IPS-20b (cell line): ENCODE data around the gene GSKIP.
"Not testable (repeated sequence)": the region's sequence is repeated elsewhere in the genome, so short reads cannot be mapped to it uniquely, and the experiment has no call there.

Source experiments
- H3K27ac ChIP-seq: one replicate; pipeline ENCODE4 v1.5.1; 2013; ENCODE audit warnings: low read length
- H3K27me3 ChIP-seq: 2 replicates; pipeline ENCODE4 v1.6.1; 2013; ENCODE audit warnings: mild to moderate bottlenecking, low read length, inconsistent platforms; ENCODE audit not compliant: insufficient read depth
- H3K36me3 ChIP-seq: 2 replicates; pipeline ENCODE4 v1.6.1; 2013; ENCODE audit warnings: low read depth, mild to moderate bottlenecking, inconsistent platforms, low read length, moderate library complexity; ENCODE audit not compliant: insufficient read depth
- H3K4me1 ChIP-seq: 2 replicates; pipeline ENCODE4 v1.6.1; 2013; ENCODE audit warnings: mild to moderate bottlenecking, control low read depth, inconsistent platforms, low read length, moderate library complexity; ENCODE audit not compliant: insufficient read depth
- H3K4me3 ChIP-seq: 2 replicates; pipeline ENCODE4 v1.5.1; 2013; ENCODE audit warnings: mild to moderate bottlenecking, low read length, inconsistent platforms
- H3K9ac ChIP-seq: 2 replicates; pipeline ENCODE4 v1.6.1; 2013; ENCODE audit warnings: low read depth, mild to moderate bottlenecking, inconsistent platforms, low read length, moderate library complexity
- H3K9me3 ChIP-seq: 2 replicates; pipeline ENCODE4 v1.6.1; 2013; ENCODE audit warnings: mild to moderate bottlenecking, low read depth, low read length, inconsistent platforms; ENCODE audit not compliant: insufficient read depth

GSKIP gene, protein sequence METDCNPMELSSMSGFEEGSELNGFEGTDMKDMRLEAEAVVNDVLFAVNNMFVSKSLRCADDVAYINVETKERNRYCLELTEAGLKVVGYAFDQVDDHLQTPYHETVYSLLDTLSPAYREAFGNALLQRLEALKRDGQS

DNA sequence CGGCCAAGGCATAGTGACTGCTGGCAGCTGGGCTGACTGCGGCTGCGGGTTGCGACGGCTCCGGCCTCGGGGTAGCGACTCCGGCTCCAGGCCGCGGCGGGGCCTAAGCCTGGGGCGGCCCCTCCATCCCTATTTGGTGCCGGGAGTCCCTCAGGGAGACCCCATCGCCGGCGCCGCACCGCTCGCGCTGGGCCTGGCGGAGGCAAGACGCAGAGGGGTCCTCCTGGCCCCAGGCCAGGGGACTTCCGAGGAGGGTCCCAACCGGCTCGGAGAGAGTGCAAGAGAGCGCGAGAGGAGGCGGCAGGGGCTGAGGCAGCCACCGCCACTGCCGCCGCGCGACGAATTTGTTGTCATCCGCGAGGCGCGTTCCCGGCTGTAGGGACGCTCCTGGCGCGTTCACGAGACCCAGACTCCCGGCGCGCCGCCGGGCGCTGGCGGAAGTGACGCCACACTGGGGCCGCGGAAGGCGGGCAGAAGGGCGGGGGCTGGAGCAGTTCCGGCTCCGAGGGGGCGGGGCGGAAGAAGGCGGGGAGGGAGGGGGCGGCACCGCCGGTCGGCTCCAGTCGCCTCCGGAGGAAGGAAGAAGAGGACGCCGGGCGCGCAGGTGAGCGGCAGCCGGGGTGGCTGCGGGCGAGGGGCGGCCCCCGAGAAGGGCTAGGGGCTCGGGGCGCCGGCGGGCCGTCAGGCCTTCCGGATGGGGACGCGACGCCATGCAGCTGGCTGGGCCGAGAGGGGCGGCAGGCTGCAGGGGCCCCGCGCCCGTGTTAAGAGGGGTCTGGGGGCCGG is at the start of gene GSKIP, which contains the start of gene ATG2B:
Gene GSKIP (plus strand): TSS at position 562 of the 786 bp plus-strand sequence. CDS start 18,722 bp downstream, outside the sequence.
Gene ATG2B (minus strand): TSS at position 377 of the 786 bp plus-strand sequence. CDS start 365 bp downstream, at position 12.
- Histone ChIP-seq H3K27me3 (no peaks in the 10 kb centered on the region), H3K27ac (no peak within 1 kb of the TSS), H3K36me3 (no peaks in the 10 kb centered on the region), H3K4me3 (peak within 1 kb of the TSS; percentile 96), H3K9ac (peak within 1 kb of the TSS; percentile 86), H3K4me1 (peaks cover 15% of the 10 kb centered on the region), H3K9me3 (no peaks in the 10 kb centered on the region)

DNA sequence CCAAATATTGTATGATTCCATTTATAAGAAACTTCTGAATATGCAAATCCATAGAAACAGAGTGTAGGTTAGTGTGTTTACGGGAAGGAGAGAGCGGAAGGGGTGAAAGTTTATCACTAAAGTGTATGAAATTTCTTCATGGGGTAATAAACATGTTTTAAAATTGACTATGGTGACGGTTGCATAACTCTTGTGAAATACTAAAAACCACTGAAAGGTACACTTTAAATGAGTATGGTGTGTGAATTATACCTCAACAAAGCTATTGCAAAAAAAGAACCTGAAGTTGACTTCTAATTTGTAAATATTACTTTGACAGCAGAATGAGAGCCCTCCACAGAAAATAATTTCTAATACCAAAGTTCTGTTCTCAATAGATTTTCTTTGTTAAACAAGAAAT is 47.2 kb upstream of the GSKIP start:
- H3K9me3 ChIP-seq = no peaks in the 10 kb centered on the region
- H3K36me3 ChIP-seq = peaks cover 34% of the 10 kb centered on the region
- no peak overlapping the region for H3K9ac ChIP-seq

DNA sequence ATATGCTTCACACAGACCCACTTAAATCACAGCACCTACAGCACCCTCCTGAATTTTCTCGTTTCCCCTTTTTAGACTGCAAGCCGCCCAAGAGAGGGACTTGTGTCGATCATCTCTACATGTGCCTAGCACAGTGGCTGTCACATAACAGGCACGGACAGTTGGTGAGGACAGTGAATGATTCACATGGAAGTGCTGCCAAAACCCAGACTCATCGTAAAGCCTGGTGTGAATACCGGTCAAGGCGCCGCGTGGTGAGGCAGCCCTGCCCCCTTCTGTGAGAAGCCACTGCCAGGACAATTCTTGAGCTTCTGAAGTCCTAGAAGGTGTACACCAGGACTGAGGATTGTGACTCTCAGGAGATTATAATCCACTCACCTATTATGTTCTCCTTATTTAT is 44.5 kb upstream of the GSKIP start:
- Histone ChIP-seq H3K4me1 (no peaks in the 10 kb centered on the region), H3K27ac (no peak overlapping the region), H3K9me3 (no peaks in the 10 kb centered on the region), H3K4me3 (no peak overlapping the region), H3K27me3 (no peaks in the 10 kb centered on the region), H3K36me3 (peaks cover 33% of the 10 kb centered on the region), H3K9ac (no peak overlapping the region)

More for the DNA sequence above, 47.2 kb upstream of the GSKIP start:
- Histone ChIP-seq H3K27ac (no peak overlapping the region), H3K27me3 (no peaks in the 10 kb centered on the region), H3K4me3 (no peak overlapping the region), H3K4me1 (no peaks in the 10 kb centered on the region)

DNA sequence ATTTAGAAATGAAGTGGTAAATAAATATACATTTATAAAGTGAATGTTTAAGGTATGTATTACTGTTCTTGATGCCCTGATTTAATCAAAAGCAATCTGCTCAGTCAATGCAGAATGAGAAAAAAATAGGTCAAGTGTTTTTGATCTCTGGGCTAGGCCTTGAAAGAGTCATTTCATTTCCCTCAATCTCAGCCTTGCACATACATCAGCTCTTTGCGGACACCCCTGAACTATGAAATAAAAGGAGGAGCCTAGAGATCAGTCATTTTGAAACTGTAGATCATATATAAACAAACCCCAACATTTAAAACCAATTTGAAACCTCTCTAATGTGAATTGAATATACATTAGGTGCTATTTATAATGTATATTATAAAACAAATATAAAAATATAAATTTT is 42.7 kb upstream of the GSKIP start:
- H3K9ac ChIP-seq = no peak overlapping the region
- no peaks in the 10 kb centered on the region; the same call in 1 of the 2 replicates for H3K4me1 ChIP-seq
- H3K27ac ChIP-seq = no peak overlapping the region
- H3K4me3 ChIP-seq = no peak overlapping the region
- no peaks in the 10 kb centered on the region for H3K9me3 ChIP-seq
- H3K36me3 ChIP-seq = peaks cover 40% of the 10 kb centered on the region
- H3K27me3 ChIP-seq = no peaks in the 10 kb centered on the region

DNA sequence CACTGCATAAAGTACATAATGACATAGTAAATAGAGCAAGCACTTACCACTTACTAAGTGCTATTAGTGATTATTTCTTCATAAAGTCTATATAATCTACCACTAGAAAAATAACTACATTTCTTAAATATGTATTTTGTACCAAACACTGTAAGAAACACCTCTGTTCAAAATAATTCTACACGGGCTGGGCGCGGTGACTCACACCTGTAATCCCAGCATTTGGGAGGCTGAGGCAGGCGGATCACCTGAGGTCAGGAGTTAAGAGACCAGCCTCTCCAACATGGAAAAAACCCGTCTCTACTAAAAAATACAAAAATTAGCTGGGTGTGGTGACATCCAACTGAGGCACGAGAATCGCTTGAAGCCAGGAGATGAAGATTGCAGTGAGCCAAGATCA is 39.1 kb upstream of the GSKIP start:
- H3K4me3 ChIP-seq = no peak overlapping the region
- H3K4me1 ChIP-seq = peaks cover under 1% of the 10 kb centered on the region; the same call in 1 of the 2 replicates
- no peak overlapping the region for H3K9ac ChIP-seq
- no peaks in the 10 kb centered on the region for H3K27me3 ChIP-seq
- H3K27ac ChIP-seq = no peak overlapping the region
- H3K36me3 ChIP-seq = peaks cover 35% of the 10 kb centered on the region
- no peaks in the 10 kb centered on the region for H3K9me3 ChIP-seq

DNA sequence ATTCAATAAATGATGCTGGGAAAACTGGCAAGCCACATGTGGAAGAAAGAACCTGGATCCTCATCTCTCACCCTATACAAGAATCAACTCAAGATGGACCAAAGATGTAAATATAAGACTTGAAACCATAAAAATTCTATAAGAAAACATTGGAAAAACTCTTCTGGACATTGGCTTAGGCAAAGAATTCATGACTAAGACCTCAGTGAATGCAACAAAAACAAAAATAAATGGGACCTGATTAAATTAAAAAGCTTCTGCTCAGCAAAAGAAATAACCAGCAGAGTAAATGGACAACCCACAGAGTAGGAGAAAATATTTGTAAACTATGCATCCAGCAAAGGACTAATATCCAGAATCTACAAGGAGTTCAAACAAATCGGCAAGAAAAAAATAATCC is 24.8 kb upstream of the GSKIP start:
- H3K4me1 ChIP-seq = peaks cover 3% of the 10 kb centered on the region; the same call in 1 of the 2 replicates
- H3K27me3 ChIP-seq = no peaks in the 10 kb centered on the region
- no peaks in the 10 kb centered on the region for H3K9me3 ChIP-seq
- peaks cover 22% of the 10 kb centered on the region; the same call in 1 of the 2 replicates for H3K36me3 ChIP-seq
- H3K9ac ChIP-seq = no peak overlapping the region
- no peak overlapping the region for H3K27ac ChIP-seq
- no peak overlapping the region for H3K4me3 ChIP-seq

DNA sequence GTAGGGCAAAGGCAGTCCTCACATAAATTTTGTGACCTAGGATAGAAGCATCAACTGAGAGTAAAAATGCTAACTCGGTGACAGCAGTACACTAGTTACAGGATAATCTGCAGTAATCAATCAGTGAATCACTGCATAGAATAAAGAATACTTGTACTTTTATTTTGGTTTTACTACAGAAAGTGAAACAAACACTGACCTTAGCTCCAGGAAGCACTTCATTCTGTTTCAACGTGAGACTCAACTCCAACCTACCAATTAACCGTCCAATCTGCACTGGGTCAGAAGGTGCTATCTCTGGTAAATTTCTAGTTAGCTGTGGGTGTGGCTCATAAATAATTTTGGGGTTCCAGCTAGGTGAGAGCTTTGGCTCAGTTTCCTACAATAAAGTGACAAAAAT is 22.0 kb upstream of the GSKIP start:
- no peaks in the 10 kb centered on the region for H3K27me3 ChIP-seq
- H3K36me3 ChIP-seq = peaks cover 22% of the 10 kb centered on the region; the same call in 1 of the 2 replicates

DNA sequence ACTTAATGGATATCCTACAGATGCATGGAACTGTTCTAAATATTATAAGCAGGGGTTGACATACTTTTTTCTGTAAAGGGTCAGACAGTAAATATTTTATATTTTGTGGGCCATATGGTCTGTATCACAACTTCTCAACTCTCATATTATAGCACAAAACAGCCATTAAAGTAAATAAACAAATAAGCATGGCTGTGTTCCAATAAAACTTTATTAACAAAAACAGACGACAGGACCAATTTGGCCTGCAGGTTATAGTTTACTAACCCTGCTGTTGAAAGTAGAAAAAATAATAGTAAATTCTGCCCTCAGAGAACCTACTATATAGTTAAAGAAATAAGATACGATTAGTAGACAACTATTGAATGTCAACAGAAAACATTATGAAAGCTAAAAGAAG is 17.7 kb upstream of the GSKIP start:
- no peaks in the 10 kb centered on the region for H3K27me3 ChIP-seq
- H3K4me1 ChIP-seq = peaks cover 18% of the 10 kb centered on the region; the same call in 1 of the 2 replicates
- no peak overlapping the region for H3K4me3 ChIP-seq
- no peak overlapping the region for H3K9ac ChIP-seq
- H3K9me3 ChIP-seq = no peaks in the 10 kb centered on the region
- H3K27ac ChIP-seq = no peak overlapping the region
- peaks cover 5% of the 10 kb centered on the region; the same call in 1 of the 2 replicates for H3K36me3 ChIP-seq

More for the DNA sequence above, 22.0 kb upstream of the GSKIP start:
- no peaks in the 10 kb centered on the region for H3K9me3 ChIP-seq
- H3K27ac ChIP-seq = no peak overlapping the region
- H3K4me1 ChIP-seq = no peaks in the 10 kb centered on the region
- no peak overlapping the region for H3K4me3 ChIP-seq
- H3K9ac ChIP-seq = no peak overlapping the region

DNA sequence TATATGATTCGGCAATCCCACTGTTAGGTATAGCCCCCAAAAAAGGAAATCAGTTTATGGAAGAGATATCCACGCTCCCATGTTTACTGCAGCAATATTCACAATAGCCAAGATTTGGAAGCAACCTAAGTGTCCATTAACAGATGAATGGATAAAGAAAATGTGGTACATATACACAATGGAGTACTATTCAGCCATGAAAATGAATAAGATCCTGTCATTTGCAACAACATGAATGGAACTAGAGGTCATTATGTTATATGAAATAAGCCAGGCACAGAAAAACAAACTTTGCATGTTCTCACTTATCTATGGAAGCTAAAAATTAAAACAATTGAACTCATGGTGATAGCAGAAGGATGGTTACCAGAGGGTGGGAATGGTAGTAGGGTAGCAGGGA is 15.4 kb upstream of the GSKIP start:
- H3K4me3 ChIP-seq, H3K36me3 ChIP-seq, H3K9me3 ChIP-seq, H3K9ac ChIP-seq, H3K27ac ChIP-seq, H3K27me3 ChIP-seq: not testable (repeated sequence)
- H3K4me1 ChIP-seq = peaks cover 18% of the 10 kb centered on the region; the same call in 1 of the 2 replicates

DNA sequence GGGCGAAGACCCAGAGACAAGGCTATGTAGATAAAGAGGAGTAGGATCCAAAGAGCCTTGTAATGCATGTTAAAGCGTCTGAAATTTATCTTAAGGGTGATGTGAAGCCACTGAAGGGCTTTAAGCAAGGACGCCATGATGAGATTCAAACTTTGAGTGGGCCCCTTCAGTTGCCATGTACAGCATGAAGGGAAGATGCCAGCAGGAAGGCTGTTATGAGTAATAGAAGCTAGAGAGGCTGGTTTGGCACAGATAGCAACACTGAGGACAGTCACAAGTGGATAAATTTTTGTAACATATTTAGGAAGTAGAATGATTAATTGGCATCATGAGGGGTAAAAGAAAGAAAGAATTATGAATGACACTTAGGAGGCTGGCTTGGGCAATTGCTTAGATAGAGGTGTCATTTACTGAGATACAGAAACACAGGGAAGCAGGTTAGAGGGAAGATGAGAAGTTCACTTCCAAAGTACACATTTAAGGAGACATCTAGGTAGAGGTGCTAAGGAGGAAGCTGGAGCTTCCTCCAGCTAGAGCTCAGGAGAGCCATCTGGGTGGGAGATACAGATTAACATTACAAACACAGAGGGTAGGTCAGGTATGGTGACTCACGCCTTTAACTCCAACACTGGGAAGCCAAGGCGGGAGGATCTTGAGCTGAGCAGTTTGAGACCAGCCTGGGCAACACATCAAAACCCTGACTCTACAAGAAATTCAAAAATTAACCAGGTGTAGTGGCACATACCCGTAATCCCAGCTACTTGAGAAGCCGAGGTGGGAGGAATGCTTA is 13.8 kb upstream of the GSKIP start:
- H3K4me3 ChIP-seq = no peak overlapping the region
- peaks cover 18% of the 10 kb centered on the region; the same call in 1 of the 2 replicates for H3K4me1 ChIP-seq
- no peaks in the 10 kb centered on the region for H3K9me3 ChIP-seq
- H3K9ac ChIP-seq = no peak overlapping the region
- H3K36me3 ChIP-seq = no peaks in the 10 kb centered on the region
- H3K27ac ChIP-seq = no peak overlapping the region
- no peaks in the 10 kb centered on the region for H3K27me3 ChIP-seq

DNA sequence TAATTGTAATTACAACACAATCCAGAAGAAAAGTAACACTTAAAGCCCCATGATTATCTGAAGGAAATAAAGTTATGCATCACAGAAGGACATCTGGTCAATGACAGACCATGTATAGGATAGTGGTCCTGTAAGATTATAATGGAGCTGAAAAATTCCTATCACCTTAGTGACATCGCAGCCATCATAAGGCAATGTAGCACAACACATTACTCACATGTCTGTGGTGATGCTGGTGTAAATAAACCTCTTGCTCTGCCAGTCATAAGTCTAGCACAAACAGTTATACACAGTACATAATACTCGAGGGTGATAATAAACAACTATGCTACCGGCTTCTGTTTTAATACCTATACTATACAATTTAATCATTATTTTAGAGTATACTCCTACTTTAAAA is 11.3 kb upstream of the GSKIP start:
- Histone ChIP-seq H3K36me3 (no peaks in the 10 kb centered on the region), H3K27ac (no peak overlapping the region), H3K27me3 (no peaks in the 10 kb centered on the region), H3K9me3 (no peaks in the 10 kb centered on the region), H3K4me1 (peaks cover 18% of the 10 kb centered on the region; the same call in 1 of the 2 replicates), H3K4me3 (no peak overlapping the region), H3K9ac (no peak overlapping the region)
